ENCODE measurements around the gene GRIK2. TPM values are rescaled to one million over a fixed set of nuclear protein-coding genes. Genes with fewer than 3 reads are reported as not detected.
"Not testable (repeated sequence)": the region's sequence is repeated elsewhere in the genome, so short reads cannot be mapped to it uniquely, and the experiment has no call there.

GRIK2 gene
- polyA plus RNA-seq, 1 of the 3 experiments (the other 2 are of a cell fraction) = 0.30 TPM

DNA sequence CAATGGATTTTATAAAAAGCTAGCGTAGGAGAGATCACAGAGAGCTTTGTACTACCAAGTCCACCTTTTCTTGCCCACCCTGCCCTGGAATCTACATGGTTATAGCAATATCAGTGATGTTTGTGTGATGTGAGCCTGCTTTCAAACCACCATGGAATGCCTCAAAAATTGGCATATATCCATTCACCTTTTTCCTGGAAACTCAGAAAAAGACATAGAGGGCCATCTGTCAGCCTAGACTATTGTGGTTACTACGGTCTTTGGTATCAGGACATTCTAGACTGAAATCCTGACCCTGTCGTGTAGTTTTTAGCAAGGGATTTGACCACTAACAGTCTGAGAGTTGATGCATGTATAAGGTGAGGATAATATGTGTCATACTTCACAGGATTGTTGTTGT, 239.6 kb downstream of the GRIK2 start:
- H3K4me1 ChIP-seq (ENCODE audit: control insufficient read depth in 1 of 2, insufficient read depth in 2 of 2, low read depth in 1 of 2, low read length in 1 of 2) = no peaks in the 10 kb centered on the region
- H4K20me1 ChIP-seq (ENCODE audit: insufficient read depth) = no peaks in the 10 kb centered on the region
- no peaks in the 10 kb centered on the region for H3F3A ChIP-seq (replicated peaks; ENCODE audit: insufficient read depth)
- no peak overlapping the region for H2AFZ ChIP-seq (ENCODE audit: low read depth)
- no peak overlapping the region for H3K27ac ChIP-seq (ENCODE audit: low read depth in 2 of 2, low read length in 1 of 2)
- H3K4me3 ChIP-seq (ENCODE audit: low read depth in 2 of 2, low read length in 1 of 2) = no peak overlapping the region
- TF ChIP-seq RCOR1 (IDR thresholded peaks at IDR 0.05; ENCODE audit: low read length) (no peak), CHD2 (IDR thresholded peaks at IDR 0.05; ENCODE audit: low read length, partially characterized antibody) (no peak), POLR2AphosphoS5 (IDR thresholded peaks at IDR 0.05; ENCODE audit: low read depth, low read length) (no peak), SMC3 (IDR thresholded peaks at IDR 0.05; ENCODE audit: low read depth, low read length) (no peak), FOXM1 (IDR thresholded peaks at IDR 0.05; ENCODE audit: low read depth) (no peak), NRF1 (IDR thresholded peaks at IDR 0.05; ENCODE audit: low read depth, low read length) (no peak), JUND (IDR thresholded peaks at IDR 0.05) (no peak), NFIC (IDR thresholded peaks at IDR 0.05; ENCODE audit: borderline replicate concordance) (no peak), RXRA (IDR thresholded peaks at IDR 0.05; ENCODE audit: borderline replicate concordance, low read depth) (no peak), MXI1 (IDR thresholded peaks at IDR 0.05; ENCODE audit: low read depth, low read length) (no peak)
- TF ChIP-seq, protein P1, sequence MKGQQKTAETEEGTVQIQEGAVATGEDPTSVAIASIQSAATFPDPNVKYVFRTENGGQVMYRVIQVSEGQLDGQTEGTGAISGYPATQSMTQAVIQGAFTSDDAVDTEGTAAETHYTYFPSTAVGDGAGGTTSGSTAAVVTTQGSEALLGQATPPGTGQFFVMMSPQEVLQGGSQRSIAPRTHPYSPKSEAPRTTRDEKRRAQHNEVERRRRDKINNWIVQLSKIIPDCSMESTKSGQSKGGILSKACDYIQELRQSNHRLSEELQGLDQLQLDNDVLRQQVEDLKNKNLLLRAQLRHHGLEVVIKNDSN (IDR thresholded peaks at IDR 0.05; ENCODE audit: borderline replicate concordance, low read depth) = no peak
- TF ChIP-seq, protein P2, sequence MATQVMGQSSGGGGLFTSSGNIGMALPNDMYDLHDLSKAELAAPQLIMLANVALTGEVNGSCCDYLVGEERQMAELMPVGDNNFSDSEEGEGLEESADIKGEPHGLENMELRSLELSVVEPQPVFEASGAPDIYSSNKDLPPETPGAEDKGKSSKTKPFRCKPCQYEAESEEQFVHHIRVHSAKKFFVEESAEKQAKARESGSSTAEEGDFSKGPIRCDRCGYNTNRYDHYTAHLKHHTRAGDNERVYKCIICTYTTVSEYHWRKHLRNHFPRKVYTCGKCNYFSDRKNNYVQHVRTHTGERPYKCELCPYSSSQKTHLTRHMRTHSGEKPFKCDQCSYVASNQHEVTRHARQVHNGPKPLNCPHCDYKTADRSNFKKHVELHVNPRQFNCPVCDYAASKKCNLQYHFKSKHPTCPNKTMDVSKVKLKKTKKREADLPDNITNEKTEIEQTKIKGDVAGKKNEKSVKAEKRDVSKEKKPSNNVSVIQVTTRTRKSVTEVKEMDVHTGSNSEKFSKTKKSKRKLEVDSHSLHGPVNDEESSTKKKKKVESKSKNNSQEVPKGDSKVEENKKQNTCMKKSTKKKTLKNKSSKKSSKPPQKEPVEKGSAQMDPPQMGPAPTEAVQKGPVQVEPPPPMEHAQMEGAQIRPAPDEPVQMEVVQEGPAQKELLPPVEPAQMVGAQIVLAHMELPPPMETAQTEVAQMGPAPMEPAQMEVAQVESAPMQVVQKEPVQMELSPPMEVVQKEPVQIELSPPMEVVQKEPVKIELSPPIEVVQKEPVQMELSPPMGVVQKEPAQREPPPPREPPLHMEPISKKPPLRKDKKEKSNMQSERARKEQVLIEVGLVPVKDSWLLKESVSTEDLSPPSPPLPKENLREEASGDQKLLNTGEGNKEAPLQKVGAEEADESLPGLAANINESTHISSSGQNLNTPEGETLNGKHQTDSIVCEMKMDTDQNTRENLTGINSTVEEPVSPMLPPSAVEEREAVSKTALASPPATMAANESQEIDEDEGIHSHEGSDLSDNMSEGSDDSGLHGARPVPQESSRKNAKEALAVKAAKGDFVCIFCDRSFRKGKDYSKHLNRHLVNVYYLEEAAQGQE (IDR thresholded peaks at IDR 0.05; ENCODE audit: low read depth, low read length) = no peak
- TF ChIP-seq, protein P3, sequence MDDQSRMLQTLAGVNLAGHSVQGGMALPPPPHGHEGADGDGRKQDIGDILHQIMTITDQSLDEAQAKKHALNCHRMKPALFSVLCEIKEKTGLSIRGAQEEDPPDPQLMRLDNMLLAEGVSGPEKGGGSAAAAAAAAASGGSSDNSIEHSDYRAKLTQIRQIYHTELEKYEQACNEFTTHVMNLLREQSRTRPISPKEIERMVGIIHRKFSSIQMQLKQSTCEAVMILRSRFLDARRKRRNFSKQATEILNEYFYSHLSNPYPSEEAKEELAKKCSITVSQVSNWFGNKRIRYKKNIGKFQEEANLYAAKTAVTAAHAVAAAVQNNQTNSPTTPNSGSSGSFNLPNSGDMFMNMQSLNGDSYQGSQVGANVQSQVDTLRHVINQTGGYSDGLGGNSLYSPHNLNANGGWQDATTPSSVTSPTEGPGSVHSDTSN (IDR thresholded peaks at IDR 0.05) = no peak
- TF ChIP-seq, protein P4, sequence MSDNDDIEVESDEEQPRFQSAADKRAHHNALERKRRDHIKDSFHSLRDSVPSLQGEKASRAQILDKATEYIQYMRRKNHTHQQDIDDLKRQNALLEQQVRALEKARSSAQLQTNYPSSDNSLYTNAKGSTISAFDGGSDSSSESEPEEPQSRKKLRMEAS (IDR thresholded peaks at IDR 0.05; ENCODE audit: low read depth) = no peak
- TF ChIP-seq, protein P5, sequence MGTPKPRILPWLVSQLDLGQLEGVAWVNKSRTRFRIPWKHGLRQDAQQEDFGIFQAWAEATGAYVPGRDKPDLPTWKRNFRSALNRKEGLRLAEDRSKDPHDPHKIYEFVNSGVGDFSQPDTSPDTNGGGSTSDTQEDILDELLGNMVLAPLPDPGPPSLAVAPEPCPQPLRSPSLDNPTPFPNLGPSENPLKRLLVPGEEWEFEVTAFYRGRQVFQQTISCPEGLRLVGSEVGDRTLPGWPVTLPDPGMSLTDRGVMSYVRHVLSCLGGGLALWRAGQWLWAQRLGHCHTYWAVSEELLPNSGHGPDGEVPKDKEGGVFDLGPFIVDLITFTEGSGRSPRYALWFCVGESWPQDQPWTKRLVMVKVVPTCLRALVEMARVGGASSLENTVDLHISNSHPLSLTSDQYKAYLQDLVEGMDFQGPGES (IDR thresholded peaks at IDR 0.05; ENCODE audit: low read depth, low read length) = no peak
- TF ChIP-seq, protein P6, sequence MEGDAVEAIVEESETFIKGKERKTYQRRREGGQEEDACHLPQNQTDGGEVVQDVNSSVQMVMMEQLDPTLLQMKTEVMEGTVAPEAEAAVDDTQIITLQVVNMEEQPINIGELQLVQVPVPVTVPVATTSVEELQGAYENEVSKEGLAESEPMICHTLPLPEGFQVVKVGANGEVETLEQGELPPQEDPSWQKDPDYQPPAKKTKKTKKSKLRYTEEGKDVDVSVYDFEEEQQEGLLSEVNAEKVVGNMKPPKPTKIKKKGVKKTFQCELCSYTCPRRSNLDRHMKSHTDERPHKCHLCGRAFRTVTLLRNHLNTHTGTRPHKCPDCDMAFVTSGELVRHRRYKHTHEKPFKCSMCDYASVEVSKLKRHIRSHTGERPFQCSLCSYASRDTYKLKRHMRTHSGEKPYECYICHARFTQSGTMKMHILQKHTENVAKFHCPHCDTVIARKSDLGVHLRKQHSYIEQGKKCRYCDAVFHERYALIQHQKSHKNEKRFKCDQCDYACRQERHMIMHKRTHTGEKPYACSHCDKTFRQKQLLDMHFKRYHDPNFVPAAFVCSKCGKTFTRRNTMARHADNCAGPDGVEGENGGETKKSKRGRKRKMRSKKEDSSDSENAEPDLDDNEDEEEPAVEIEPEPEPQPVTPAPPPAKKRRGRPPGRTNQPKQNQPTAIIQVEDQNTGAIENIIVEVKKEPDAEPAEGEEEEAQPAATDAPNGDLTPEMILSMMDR (IDR thresholded peaks at IDR 0.05) = no peak
- H3K9me3 ChIP-seq = no peaks in the 10 kb centered on the region
- H3K79me2 ChIP-seq (ENCODE audit: insufficient read depth) = no peaks in the 10 kb centered on the region
- WGBS (ENCODE audit: low lambda C conversion rate) = 36% methylated on average over 3 of the region's 3 CpGs
- ChIA-PET CTCF (interaction anchor here (0.9 kb wide), 1 partner anchor 8 kb away, joined by 3 read pairs; no protein-coding TSS in a partner anchor), POLR2A (no interaction called here)
- H3K9ac ChIP-seq = no peak overlapping the region
- H3K9me2 ChIP-seq = no peaks in the 10 kb centered on the region
- H3K4me2 ChIP-seq = no peak overlapping the region
- DNase-seq = no peak
- no peaks in the 10 kb centered on the region for H3K36me3 ChIP-seq (replicated peaks in 1 of 2; ENCODE audit: control insufficient read depth in 1 of 2, insufficient read depth in 2 of 2, low read length in 1 of 2)
- no peaks in the 10 kb centered on the region for H3K27me3 ChIP-seq (ENCODE audit: insufficient read depth)

DNA sequence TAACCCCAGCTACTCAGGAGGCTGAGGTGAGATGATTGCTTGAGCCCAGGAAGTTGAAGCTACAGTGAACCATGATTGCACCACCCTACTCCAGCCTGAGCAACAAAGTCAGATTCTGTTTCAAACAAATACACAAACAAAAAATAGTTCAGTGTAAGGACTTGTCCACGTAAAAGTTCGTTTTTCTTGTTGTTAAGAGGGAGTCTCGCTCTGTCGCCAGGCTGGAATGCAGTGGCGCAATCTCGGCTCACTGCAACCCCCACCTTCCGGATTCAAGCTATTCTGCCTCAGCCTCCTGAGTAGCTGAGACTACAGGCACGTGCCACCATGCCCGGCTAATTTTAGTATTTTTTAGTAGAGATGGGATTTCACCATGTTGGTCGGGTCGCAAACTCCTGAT, 245.4 kb downstream of the GRIK2 start:
- WGBS (ENCODE audit: low lambda C conversion rate) = 79% methylated on average over 11 of the region's 11 CpGs
- H3K27ac ChIP-seq (ENCODE audit: low read depth in 2 of 2, low read length in 1 of 2); H3K9ac ChIP-seq; H3K9me3 ChIP-seq; H3K36me3 ChIP-seq (replicated peaks in 1 of 2; ENCODE audit: control insufficient read depth in 1 of 2, insufficient read depth in 2 of 2, low read length in 1 of 2); H3K9me2 ChIP-seq; DNase-seq; H3F3A ChIP-seq (replicated peaks; ENCODE audit: insufficient read depth); POLR2A ChIA-PET; H3K4me2 ChIP-seq; H3K79me2 ChIP-seq (ENCODE audit: insufficient read depth); H3K27me3 ChIP-seq (ENCODE audit: insufficient read depth); H4K20me1 ChIP-seq (ENCODE audit: insufficient read depth); H3K4me3 ChIP-seq (ENCODE audit: low read depth in 2 of 2, low read length in 1 of 2); H3K4me1 ChIP-seq (ENCODE audit: control insufficient read depth in 1 of 2, insufficient read depth in 2 of 2, low read depth in 1 of 2, low read length in 1 of 2); H2AFZ ChIP-seq (ENCODE audit: low read depth): not testable (repeated sequence)
- CTCF ChIA-PET = interaction anchor here (0.9 to 1.3 kb wide), 2 partner anchors 13 to 15 kb away, joined by 3 read pairs; no protein-coding TSS in a partner anchor
